A549 (cell line): ENCODE results near the gene MAGI2. TPM values are rescaled to one million over a fixed set of nuclear protein-coding genes. Genes with fewer than 3 reads are reported as not detected.

ENCODE experiments used
- ATAC-seq, 2 experiments: fragments of 200-7000 bp in 1 of 2; fragments of >200 bp in 1 of 2; cut with Nextera tagmentation in 1 of 2; cut with Tn5 transposase in 1 of 2; 3 replicates each; pipeline versions ENCODE4 v1.8.0 to v1.9.1; 2018 to 2020; ENCODE audit warnings: mild to moderate bottlenecking in 1 of 2, moderate library complexity in 1 of 2
- CTCF ChIA-PET: fragments of 300-600 bp; sonication (Branson Sonifier 250); formaldehyde crosslinking; extraction: SDS; loops from one replicate; lab custom pipeline; 2021; ENCODE audit warnings: antibody characterized with exemption, inconsistent platforms; lab: Yijun Ruan, JAX
- POLR2A ChIA-PET: fragments of 350-600 bp; formaldehyde crosslinking; extraction: SDS; loops from one replicate; lab custom pipeline; 2021; ENCODE audit warnings: antibody characterized with exemption, inconsistent platforms; lab: Yijun Ruan, JAX
- DNase-seq, 2 experiments: peaks; one replicate each; pipeline versions ENCODE4 v3.0.0 to v3.0.0-alpha.2; 2011 to 2016; ENCODE audit warnings: low read depth in 1 of 2, low spot score in 1 of 2
- FAIRE-seq: peaks from 2 replicates; lab custom pipeline; 2011; peaks lifted over from hg19 to GRCh38; lab: Jason Lieb, UNC
- H3K27ac ChIP-seq, 2 experiments: fragments of >200 bp; sonication (Bioruptor Twin); formaldehyde crosslinking; 3 replicates each; pipeline ENCODE4 v1.5.1; 2016 to 2017
- H3K4me1 ChIP-seq: fragments of >200 bp; sonication (Bioruptor Twin); formaldehyde crosslinking; 3 replicates; pipeline ENCODE4 v1.6.1; 2016
- H3K4me2 ChIP-seq: fragments of >200 bp; sonication (Bioruptor Twin); formaldehyde crosslinking; 3 replicates; pipeline ENCODE4 v1.6.1; 2016
- H3K4me3 ChIP-seq: fragments of >200 bp; sonication (Bioruptor Twin); formaldehyde crosslinking; 3 replicates; pipeline ENCODE4 v1.5.1; 2016
- H3K9me3 ChIP-seq: fragments of >200 bp; sonication (Bioruptor Twin); formaldehyde crosslinking; 3 replicates; pipeline ENCODE4 v1.6.1; 2016
- CBX2 ChIP-seq: fragments of 200-600 bp; sonication (generic); IDR thresholded peaks from 2 replicates; pipeline ENCODE4 v1.6.1; 2016; ENCODE audit warnings: low read depth, mild to moderate bottlenecking, borderline replicate concordance
- CEBPB ChIP-seq, 2 experiments: fragments of >200 bp in 1 of 2; sonication (Bioruptor Twin) in 1 of 2; formaldehyde crosslinking in 1 of 2; IDR thresholded peaks; 2 replicates each; pipeline ENCODE4 v1.6.1; 2012 to 2016
- FOXS1 ChIP-seq: fragments of 250-450 bp; sonication (Bioruptor Pico); IDR thresholded peaks from 2 replicates; pipeline ENCODE4 v1.5.0; 2020; ENCODE audit warnings: mild to moderate bottlenecking, moderate library complexity
- HDAC2 ChIP-seq: fragments of 200-600 bp; sonication (generic); IDR thresholded peaks from 2 replicates; pipeline ENCODE4 v1.6.1; 2016
- HOXB13 ChIP-seq: fragments of 250-450 bp; sonication (Bioruptor Pico); IDR thresholded peaks from 2 replicates; pipeline ENCODE4 v1.5.0; 2020; ENCODE audit warnings: low read depth, mild to moderate bottlenecking, moderate library complexity
- JUNB ChIP-seq: fragments of >200 bp; sonication (Bioruptor Twin); formaldehyde crosslinking; IDR thresholded peaks from 2 replicates; pipeline ENCODE4 v1.6.1; 2016
- KDM1A ChIP-seq: fragments of 200-600 bp; sonication (generic); IDR thresholded peaks from 2 replicates; pipeline ENCODE4 v1.6.1; 2016; ENCODE audit warnings: low read depth, mild to moderate bottlenecking
- KDM5A ChIP-seq: fragments of 200-600 bp; sonication (generic); IDR thresholded peaks from 2 replicates; pipeline ENCODE4 v1.6.1; 2016; ENCODE audit warnings: antibody characterized with exemption, mild to moderate bottlenecking
- MAZ ChIP-seq: fragments of 150-350 bp; IDR thresholded peaks from 2 replicates; pipeline ENCODE4 v1.6.1; 2014; ENCODE audit warnings: antibody characterized with exemption, low read depth, low read length, borderline replicate concordance
- NPAS2 ChIP-seq: fragments of 250-450 bp; sonication (Bioruptor Pico); IDR thresholded peaks from 2 replicates; pipeline ENCODE4 v1.8.0; 2022; ENCODE audit warnings: mild to moderate bottlenecking, moderate library complexity, borderline replicate concordance
- POLR2AphosphoS2 ChIP-seq: conservative IDR thresholded peaks from 2 replicates; pipeline ENCODE4 v1.6.1; 2012; ENCODE audit warnings: low read length, improper control_type of control experiment, inconsistent platforms
- RAD21 ChIP-seq, 2 experiments: fragments of >200 bp in 1 of 2; sonication (Bioruptor Twin) in 1 of 2; formaldehyde crosslinking in 1 of 2; IDR thresholded peaks in 1 of 2; conservative IDR thresholded peaks in 1 of 2; 2 replicates in 1 of 2; 3 replicates in 1 of 2; pipeline ENCODE4 v1.6.1; 2012 to 2018; ENCODE audit warnings: inconsistent platforms in 1 of 2
- RFX5 ChIP-seq: fragments of 450-650 bp; IDR thresholded peaks from 2 replicates; pipeline ENCODE4 v1.7.1; 2014; ENCODE audit warnings: antibody characterized with exemption, mild to moderate bottlenecking, moderate library complexity
- SMC3 ChIP-seq: fragments of >200 bp; sonication (Bioruptor Twin); formaldehyde crosslinking; IDR thresholded peaks from 3 replicates; pipeline ENCODE4 v1.6.1; 2018; ENCODE audit warnings: inconsistent platforms
- TP53 ChIP-seq: fragments of 250-450 bp; sonication (Bioruptor Pico); IDR thresholded peaks from 2 replicates; pipeline ENCODE4 v1.5.0; 2021; ENCODE audit warnings: mild to moderate bottlenecking, moderate library complexity
- ZFP36 ChIP-seq: fragments of 450-650 bp; IDR thresholded peaks from 2 replicates; pipeline ENCODE4 v1.6.1; 2014; ENCODE audit warnings: borderline replicate concordance; ENCODE audit not compliant: partially characterized antibody
- ZNF302 ChIP-seq: fragments of 250-450 bp; sonication (Bioruptor Pico); IDR thresholded peaks from 2 replicates; pipeline ENCODE4 v1.9.0; 2021; ENCODE audit warnings: inconsistent platforms, mild to moderate bottlenecking, moderate library complexity
- WGBS: methylation state at CpG from one replicate; pipeline ENCODE4 v1.1.6; 2017; ENCODE audit errors: missing lambda C conversion rate; 5-methylcytosine and 5-hydroxymethylcytosine counted together
- polyA plus RNA-seq, 4 experiments: library from polyadenylated mRNA; depleted of rRNA in 3 of 4; stranded (reverse); fragments of >200 nt; fragmentation: RNase III in 1 of 4; extraction: RNeasy Plus Mini Kit Qiagen cat#74134 plus additional on column Dnase treatment in 1 of 4; gene quantifications; 2 replicates in 3 of 4; 3 replicates in 1 of 4; pipeline ENCODE4 v1.2.3, GENCODE V29; 2011 to 2017
- TF ChIP-seq, protein P1 (sequence below): fragments of 250-450 bp; sonication (Bioruptor Pico); IDR thresholded peaks from 2 replicates; pipeline ENCODE4 v1.5.0; 2020; ENCODE audit warnings: low read depth, mild to moderate bottlenecking, moderate library complexity
- TF ChIP-seq, protein P2 (sequence below): IDR thresholded peaks from 2 replicates; pipeline ENCODE4 v1.6.1; 2012
- TF ChIP-seq, protein P3 (sequence below): fragments of 150-350 bp; IDR thresholded peaks from 2 replicates; pipeline ENCODE4 v1.6.1; 2014; ENCODE audit warnings: low read depth, mild to moderate bottlenecking, low read length
- TF ChIP-seq, protein P4 (sequence below): fragments of >200 bp; sonication (Bioruptor Twin); formaldehyde crosslinking; IDR thresholded peaks from 2 replicates; pipeline ENCODE4 v1.6.1; 2016
- TF ChIP-seq, protein P5 (sequence below): IDR thresholded peaks from 2 replicates; pipeline ENCODE4 v1.6.1; 2012; ENCODE audit warnings: low read depth, borderline replicate concordance
- TF ChIP-seq, protein P6 (sequence below): IDR thresholded peaks from 2 replicates; pipeline ENCODE4 v1.6.1; 2012

Gene MAGI2
- polyA plus RNA-seq, 2 of the 4 experiments (the other 2 are of a cell fraction) = 0.48 to 0.81 TPM

DNA sequence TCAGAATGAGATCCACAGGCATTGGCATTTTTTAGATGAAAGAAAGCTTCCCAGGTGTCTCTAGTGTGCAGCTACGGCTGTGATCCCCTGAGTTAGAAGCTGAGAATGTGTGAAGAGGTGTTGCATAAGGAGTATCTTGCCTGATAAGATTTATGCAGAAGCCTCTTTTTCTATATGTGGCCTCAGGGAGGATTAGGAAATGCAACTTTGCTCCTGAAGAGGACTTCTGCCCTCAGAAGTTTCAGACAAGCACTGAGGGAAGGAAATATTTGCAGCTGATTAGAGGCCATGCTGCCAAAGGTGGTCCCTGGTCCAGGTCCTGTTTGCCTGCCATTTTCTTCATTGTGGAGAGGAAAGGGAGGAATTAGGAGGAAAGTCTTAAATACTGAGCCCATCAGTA is 1103.1 kb downstream of the MAGI2 start (continued):
- TF ChIP-seq, protein P1, sequence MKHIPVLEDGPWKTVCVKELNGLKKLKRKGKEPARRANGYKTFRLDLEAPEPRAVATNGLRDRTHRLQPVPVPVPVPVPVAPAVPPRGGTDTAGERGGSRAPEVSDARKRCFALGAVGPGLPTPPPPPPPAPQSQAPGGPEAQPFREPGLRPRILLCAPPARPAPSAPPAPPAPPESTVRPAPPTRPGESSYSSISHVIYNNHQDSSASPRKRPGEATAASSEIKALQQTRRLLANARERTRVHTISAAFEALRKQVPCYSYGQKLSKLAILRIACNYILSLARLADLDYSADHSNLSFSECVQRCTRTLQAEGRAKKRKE (CRISPR knock-in tag) = no peak
- TF ChIP-seq ZNF302 (no peak), SMC3 (no peak)
- TF ChIP-seq, protein P2, sequence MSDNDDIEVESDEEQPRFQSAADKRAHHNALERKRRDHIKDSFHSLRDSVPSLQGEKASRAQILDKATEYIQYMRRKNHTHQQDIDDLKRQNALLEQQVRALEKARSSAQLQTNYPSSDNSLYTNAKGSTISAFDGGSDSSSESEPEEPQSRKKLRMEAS = no peak

DNA sequence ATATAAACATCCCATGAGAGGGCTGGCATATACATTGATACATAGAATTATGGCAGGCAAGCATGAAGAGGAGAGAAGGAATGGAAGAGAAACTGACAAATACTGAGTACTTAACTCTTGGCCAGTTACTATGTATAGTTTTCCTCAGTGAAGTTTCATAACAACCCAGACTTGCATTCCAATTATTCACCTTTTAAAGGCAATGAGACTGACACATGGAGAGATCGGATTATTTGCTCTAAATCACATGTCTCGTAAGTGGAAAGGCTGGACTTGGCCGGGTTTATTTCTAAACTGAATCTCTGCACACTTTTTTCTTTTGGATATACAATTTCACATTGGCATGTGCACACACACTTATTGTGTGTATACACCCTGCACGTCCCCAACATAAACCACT is 1106.6 kb downstream of the MAGI2 start:
- ATAC-seq (no peak), FAIRE-seq (no peak), DNase-seq (no peak)
- Histone ChIP-seq H3K27ac (no peak overlapping the region), H3K9me3 (no peaks in the 10 kb centered on the region), H3K4me3 (no peak overlapping the region)
- 8% methylated on average over 4 of the region's 4 CpGs for WGBS
- TF ChIP-seq ZFP36 (no peak), MAZ (no peak), CBX2 (no peak), JUNB (no peak)
- TF ChIP-seq, protein P3, sequence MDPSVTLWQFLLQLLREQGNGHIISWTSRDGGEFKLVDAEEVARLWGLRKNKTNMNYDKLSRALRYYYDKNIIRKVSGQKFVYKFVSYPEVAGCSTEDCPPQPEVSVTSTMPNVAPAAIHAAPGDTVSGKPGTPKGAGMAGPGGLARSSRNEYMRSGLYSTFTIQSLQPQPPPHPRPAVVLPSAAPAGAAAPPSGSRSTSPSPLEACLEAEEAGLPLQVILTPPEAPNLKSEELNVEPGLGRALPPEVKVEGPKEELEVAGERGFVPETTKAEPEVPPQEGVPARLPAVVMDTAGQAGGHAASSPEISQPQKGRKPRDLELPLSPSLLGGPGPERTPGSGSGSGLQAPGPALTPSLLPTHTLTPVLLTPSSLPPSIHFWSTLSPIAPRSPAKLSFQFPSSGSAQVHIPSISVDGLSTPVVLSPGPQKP = no peak
- TF ChIP-seq, all 56 proteins: peak for 0
- CTCF ChIA-PET = no interaction called here
- Histone ChIP-seq H3K4me2 (no peak overlapping the region), H3K4me1 (no peaks in the 10 kb centered on the region)
- POLR2A ChIA-PET = no interaction called here

DNA sequence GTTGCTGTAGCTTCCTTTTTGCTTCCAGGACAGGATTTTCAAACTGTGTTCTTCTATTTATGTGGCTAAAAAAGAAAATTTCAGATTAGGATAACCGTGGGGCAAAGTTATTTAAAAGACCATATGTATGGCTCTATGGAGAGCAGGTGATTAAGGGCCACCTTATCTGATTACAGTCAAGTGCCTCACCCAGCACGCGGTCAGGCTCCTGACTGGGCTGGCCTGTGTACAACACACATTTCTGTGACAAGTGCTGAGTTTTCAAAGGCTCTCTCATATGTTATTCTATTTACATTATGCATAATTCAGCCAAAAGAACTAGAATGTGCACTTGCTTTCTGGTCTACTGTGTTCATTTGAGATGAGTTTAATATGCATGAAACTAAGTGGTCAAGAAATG is 1107.5 kb downstream of the MAGI2 start:
- no peak for TF ChIP-seq HDAC2
- no peak for TF ChIP-seq TP53
- no peak for TF ChIP-seq HOXB13 (CRISPR knock-in tag)
- no peak for TF ChIP-seq CEBPB (IDR thresholded peaks at IDR 0.05)
- no peak for TF ChIP-seq KDM1A
- TF ChIP-seq RFX5 = no peak
- TF ChIP-seq, protein P4, sequence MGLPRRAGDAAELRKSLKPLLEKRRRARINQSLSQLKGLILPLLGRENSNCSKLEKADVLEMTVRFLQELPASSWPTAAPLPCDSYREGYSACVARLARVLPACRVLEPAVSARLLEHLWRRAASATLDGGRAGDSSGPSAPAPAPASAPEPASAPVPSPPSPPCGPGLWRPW = no peak
- TF ChIP-seq, all 56 proteins: peak for 0
- Histone ChIP-seq H3K4me2 (no peak overlapping the region), H3K4me3 (no peak overlapping the region), H3K4me1 (no peaks in the 10 kb centered on the region), H3K27ac (no peak overlapping the region), H3K9me3 (no peaks in the 10 kb centered on the region)
- ATAC-seq (no peak), FAIRE-seq (no peak), DNase-seq (no peak)
- POLR2A ChIA-PET = no interaction called here
- WGBS = 5% methylated on average over 3 of the region's 3 CpGs
- CTCF ChIA-PET = no interaction called here

DNA sequence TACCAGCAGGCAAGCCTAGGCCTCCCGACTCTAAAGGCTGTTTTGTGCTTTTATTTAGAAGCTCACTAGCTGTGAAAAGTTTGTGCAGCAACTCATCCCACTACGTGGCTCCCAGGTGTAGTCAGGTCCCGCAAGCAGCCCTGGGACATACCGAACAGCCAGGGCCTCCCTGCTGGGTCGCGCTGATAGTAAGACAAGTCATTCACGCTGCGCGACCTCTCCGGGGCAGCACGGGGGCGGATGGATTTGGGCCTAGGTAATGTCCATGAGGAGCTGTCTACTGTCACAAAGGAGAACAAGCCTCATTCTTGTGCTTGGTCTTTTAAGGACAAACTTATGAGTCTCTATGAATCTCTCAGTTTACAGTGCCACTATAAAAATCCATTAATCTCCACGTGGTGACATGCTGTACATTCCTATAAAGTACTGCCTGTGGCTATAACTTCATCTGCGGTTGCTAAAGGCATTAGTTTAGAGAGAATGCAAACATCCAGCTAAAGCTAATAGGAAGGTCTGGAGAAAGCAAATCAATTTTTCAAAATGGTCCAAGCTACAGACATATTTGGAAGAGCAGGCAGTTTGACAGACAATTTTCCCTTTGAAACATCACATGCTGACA is 1108.1 kb downstream of the MAGI2 start:
- no peaks in the 10 kb centered on the region for H3K4me1 ChIP-seq
- no peak overlapping the region for H3K27ac ChIP-seq
- no peaks in the 10 kb centered on the region for H3K9me3 ChIP-seq
- CTCF ChIA-PET = no interaction called here
- TF ChIP-seq, protein P3 = no peak
- TF ChIP-seq HOXB13 (CRISPR knock-in tag) (no peak), CBX2 (no peak), FOXS1 (CRISPR knock-in tag) (no peak), SMC3 (no peak), CEBPB (IDR thresholded peaks at IDR 0.05) (no peak), NPAS2 (CRISPR knock-in tag) (no peak), KDM5A (no peak), POLR2AphosphoS2 (no peak), MAZ (no peak), RAD21 (conservative IDR thresholded peaks at IDR 0.05 in 1 of 2, IDR thresholded peaks at IDR 0.05 in 1 of 2) (no peak)
- TF ChIP-seq, protein P5, sequence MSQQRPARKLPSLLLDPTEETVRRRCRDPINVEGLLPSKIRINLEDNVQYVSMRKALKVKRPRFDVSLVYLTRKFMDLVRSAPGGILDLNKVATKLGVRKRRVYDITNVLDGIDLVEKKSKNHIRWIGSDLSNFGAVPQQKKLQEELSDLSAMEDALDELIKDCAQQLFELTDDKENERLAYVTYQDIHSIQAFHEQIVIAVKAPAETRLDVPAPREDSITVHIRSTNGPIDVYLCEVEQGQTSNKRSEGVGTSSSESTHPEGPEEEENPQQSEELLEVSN = no peak
- TF ChIP-seq, protein P6, sequence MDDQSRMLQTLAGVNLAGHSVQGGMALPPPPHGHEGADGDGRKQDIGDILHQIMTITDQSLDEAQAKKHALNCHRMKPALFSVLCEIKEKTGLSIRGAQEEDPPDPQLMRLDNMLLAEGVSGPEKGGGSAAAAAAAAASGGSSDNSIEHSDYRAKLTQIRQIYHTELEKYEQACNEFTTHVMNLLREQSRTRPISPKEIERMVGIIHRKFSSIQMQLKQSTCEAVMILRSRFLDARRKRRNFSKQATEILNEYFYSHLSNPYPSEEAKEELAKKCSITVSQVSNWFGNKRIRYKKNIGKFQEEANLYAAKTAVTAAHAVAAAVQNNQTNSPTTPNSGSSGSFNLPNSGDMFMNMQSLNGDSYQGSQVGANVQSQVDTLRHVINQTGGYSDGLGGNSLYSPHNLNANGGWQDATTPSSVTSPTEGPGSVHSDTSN = no peak
- TF ChIP-seq, all 56 proteins: peak for 0
- H3K4me3 ChIP-seq = no peak overlapping the region
- 56% methylated on average over 14 of the region's 14 CpGs for WGBS
- POLR2A ChIA-PET = no interaction called here
- no peak for DNase-seq
- ATAC-seq = no peak
- H3K4me2 ChIP-seq = no peak overlapping the region
- FAIRE-seq = no peak
